HEK293 (cell line): ENCODE measurements around the gene HRK.

Experiments used
- CTCF ChIA-PET: fragments of 350-600 bp; formaldehyde crosslinking; extraction: SDS; loops from one replicate; lab custom pipeline; 2021; ENCODE audit warnings: antibody characterized with exemption; lab: Yijun Ruan, JAX
- POLR2A ChIA-PET: fragments of 300-600 bp; formaldehyde crosslinking; extraction: SDS; loops from one replicate; lab custom pipeline; 2020; ENCODE audit warnings: antibody characterized with exemption, inconsistent platforms; lab: Yijun Ruan, JAX
- H3K27ac ChIP-seq: fragments of 200-500 bp; sonication (Bioruptor generic); 2 replicates; pipeline ENCODE4 v1.5.1; 2014; ENCODE audit warnings: low read depth, low read length, control low read depth, inconsistent platforms; ENCODE audit errors: extremely low read depth
- H3K36me3 ChIP-seq, 2 experiments: fragments of 200-500 bp in 1 of 2; sonication (Bioruptor generic) in 1 of 2; 1 replicate in 1 of 2; 2 replicates in 1 of 2; pipeline ENCODE4 v1.5.1; 2014 to 2017; ENCODE audit warnings: inconsistent platforms in 2 of 2, low read length in 2 of 2; ENCODE audit not compliant: control insufficient read depth in 2 of 2, insufficient read depth in 1 of 2
- H3K4me1 ChIP-seq: fragments of 200-500 bp; sonication (Bioruptor generic); 2 replicates; pipeline ENCODE4 v1.5.1; 2014; ENCODE audit warnings: mild to moderate bottlenecking, low read length, inconsistent platforms; ENCODE audit not compliant: control insufficient read depth, insufficient read depth
- H3K4me3 ChIP-seq: 2 replicates; pipeline ENCODE4 v1.5.1; 2011; ENCODE audit warnings: low read depth, mild to moderate bottlenecking, control low read depth, low read length, moderate library complexity
- H3K9me3 ChIP-seq: fragments of 200-500 bp; sonication (Bioruptor generic); 2 replicates; pipeline ENCODE4 v1.5.1; 2014; ENCODE audit warnings: low read depth, low read length, inconsistent platforms; ENCODE audit not compliant: control insufficient read depth, insufficient read depth
- EGR2 ChIP-seq: fragments of 450-650 bp; formaldehyde crosslinking; IDR thresholded peaks from 2 replicates; pipeline ENCODE4 v1.5.1; 2016; ENCODE audit warnings: low read depth, missing biosample characterization, missing genetic modification characterization
- FEZF1 ChIP-seq: fragments of 450-650 bp; formaldehyde crosslinking; IDR thresholded peaks from 2 replicates; pipeline ENCODE4 v1.5.1; 2016; ENCODE audit warnings: missing biosample characterization, missing genetic modification characterization
- MYNN ChIP-seq: fragments of 450-650 bp; formaldehyde crosslinking; IDR thresholded peaks from 2 replicates; pipeline ENCODE4 v1.5.1; 2016; ENCODE audit warnings: missing biosample characterization, missing genetic modification characterization, borderline replicate concordance
- YY2 ChIP-seq: fragments of 450-650 bp; formaldehyde crosslinking; IDR thresholded peaks from 2 replicates; pipeline ENCODE4 v1.5.1; 2016; ENCODE audit warnings: missing biosample characterization, missing genetic modification characterization
- ZFHX2 ChIP-seq: fragments of 450-650 bp; formaldehyde crosslinking; conservative IDR thresholded peaks from 2 replicates; pipeline ENCODE4 v1.5.1; 2016; ENCODE audit warnings: missing biosample characterization, missing genetic modification characterization
- ZIC2 ChIP-seq: fragments of 450-650 bp; formaldehyde crosslinking; IDR thresholded peaks from 2 replicates; pipeline ENCODE4 v1.5.1; 2016; ENCODE audit warnings: missing biosample characterization, missing genetic modification characterization
- ZNF121 ChIP-seq: fragments of 450-650 bp; formaldehyde crosslinking; IDR thresholded peaks from 2 replicates; pipeline ENCODE4 v1.5.1; 2016; ENCODE audit warnings: missing biosample characterization, missing genetic modification characterization
- ZNF169 ChIP-seq: fragments of 450-650 bp; formaldehyde crosslinking; IDR thresholded peaks from 2 replicates; pipeline ENCODE4 v1.5.1; 2016; ENCODE audit warnings: missing biosample characterization, missing genetic modification characterization
- ZNF19 ChIP-seq: fragments of 450-650 bp; formaldehyde crosslinking; IDR thresholded peaks from 2 replicates; pipeline ENCODE4; 2016; ENCODE audit warnings: missing biosample characterization, missing genetic modification characterization, low read depth
- ZNF239 ChIP-seq: fragments of 450-650 bp; formaldehyde crosslinking; IDR thresholded peaks from 2 replicates; pipeline ENCODE4 v1.5.1; 2016; ENCODE audit warnings: missing biosample characterization, missing genetic modification characterization
- ZNF24 ChIP-seq: fragments of 450-650 bp; formaldehyde crosslinking; IDR thresholded peaks from 2 replicates; pipeline ENCODE4 v1.5.1; 2016; ENCODE audit warnings: missing biosample characterization, missing genetic modification characterization
- ZNF248 ChIP-seq: fragments of 450-650 bp; formaldehyde crosslinking; IDR thresholded peaks from 2 replicates; pipeline ENCODE4 v1.5.1; 2017; ENCODE audit warnings: missing biosample characterization, missing genetic modification characterization
- ZNF366 ChIP-seq: fragments of 450-650 bp; formaldehyde crosslinking; conservative IDR thresholded peaks from 2 replicates; pipeline ENCODE4 v1.5.1; 2016; ENCODE audit warnings: missing biosample characterization, missing genetic modification characterization
- ZNF423 ChIP-seq: fragments of 450-650 bp; formaldehyde crosslinking; IDR thresholded peaks from 2 replicates; pipeline ENCODE4 v1.5.1; 2016; ENCODE audit warnings: missing biosample characterization, missing genetic modification characterization
- ZNF433 ChIP-seq: fragments of 450-650 bp; formaldehyde crosslinking; IDR thresholded peaks from 2 replicates; pipeline ENCODE4 v1.5.1; 2016; ENCODE audit warnings: missing biosample characterization, missing genetic modification characterization, low read depth
- ZNF473 ChIP-seq: fragments of 450-650 bp; formaldehyde crosslinking; IDR thresholded peaks from 2 replicates; pipeline ENCODE4 v1.5.1; 2017; ENCODE audit warnings: missing biosample characterization, missing genetic modification characterization
- ZNF488 ChIP-seq: fragments of 450-650 bp; formaldehyde crosslinking; IDR thresholded peaks from 2 replicates; pipeline ENCODE4 v1.5.1; 2016; ENCODE audit warnings: missing biosample characterization, missing genetic modification characterization
- ZNF510 ChIP-seq: fragments of 450-650 bp; formaldehyde crosslinking; IDR thresholded peaks from 2 replicates; pipeline ENCODE4 v1.5.1; 2018; ENCODE audit warnings: mild to moderate bottlenecking, missing genetic modification characterization, missing biosample characterization; ENCODE audit not compliant: insufficient replicate concordance
- ZNF529 ChIP-seq: fragments of 450-650 bp; formaldehyde crosslinking; IDR thresholded peaks from 2 replicates; pipeline ENCODE4 v1.5.1; 2017; ENCODE audit warnings: missing genetic modification characterization, missing biosample characterization; ENCODE audit not compliant: insufficient replicate concordance
- ZNF548 ChIP-seq: fragments of 450-650 bp; formaldehyde crosslinking; IDR thresholded peaks from 2 replicates; pipeline ENCODE4 v1.5.1; 2016; ENCODE audit warnings: missing biosample characterization, missing genetic modification characterization
- ZNF623 ChIP-seq: fragments of 450-650 bp; formaldehyde crosslinking; IDR thresholded peaks from 2 replicates; pipeline ENCODE4 v1.5.1; 2016; ENCODE audit warnings: missing biosample characterization, missing genetic modification characterization
- ZNF658 ChIP-seq: fragments of 450-650 bp; formaldehyde crosslinking; IDR thresholded peaks from 2 replicates; pipeline ENCODE4; 2016; ENCODE audit warnings: missing biosample characterization, missing genetic modification characterization
- ZSCAN16 ChIP-seq: fragments of 450-650 bp; formaldehyde crosslinking; IDR thresholded peaks from 2 replicates; pipeline ENCODE4 v1.5.1; 2016; ENCODE audit warnings: missing biosample characterization, missing genetic modification characterization
- ZSCAN23 ChIP-seq: fragments of 450-650 bp; formaldehyde crosslinking; IDR thresholded peaks from 2 replicates; pipeline ENCODE4 v1.5.1; 2016; ENCODE audit warnings: missing biosample characterization, missing genetic modification characterization
- TF ChIP-seq, protein P1 (sequence below): fragments of 450-650 bp; formaldehyde crosslinking; IDR thresholded peaks from 2 replicates; pipeline ENCODE4 v1.5.1; 2017; ENCODE audit warnings: missing biosample characterization, missing genetic modification characterization
- TF ChIP-seq, protein P2 (sequence below): fragments of 450-650 bp; formaldehyde crosslinking; IDR thresholded peaks from 2 replicates; pipeline ENCODE4 v1.5.1; 2016; ENCODE audit warnings: missing biosample characterization, missing genetic modification characterization

HRK gene

DNA sequence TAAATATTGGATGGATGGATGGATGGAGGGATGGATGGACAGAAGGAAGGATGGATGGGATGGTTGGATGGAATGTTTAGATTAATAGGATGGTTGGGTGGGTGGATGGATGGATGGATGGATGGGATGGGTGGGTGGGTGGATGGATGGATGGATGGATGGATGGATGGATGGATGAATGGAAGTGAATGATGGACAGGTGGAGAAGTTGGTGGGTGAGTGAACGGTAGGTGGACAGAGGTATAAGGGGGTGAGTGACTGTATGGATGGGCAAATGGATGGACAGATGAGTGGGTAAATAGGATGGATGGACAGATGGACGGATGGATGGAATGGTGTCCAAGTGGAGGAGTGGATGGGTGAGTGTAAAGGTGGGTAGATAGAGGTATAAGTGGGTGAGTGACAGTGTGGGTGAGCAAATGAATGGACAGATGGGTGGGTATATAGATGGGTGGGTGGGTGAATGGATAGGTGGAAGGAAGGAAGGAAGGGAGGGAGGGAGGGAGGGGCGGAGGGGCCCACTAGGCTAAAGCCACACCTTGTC lies 41.9 kb downstream of the HRK start:
- Histone ChIP-seq H3K4me1 (no peaks in the 10 kb centered on the region), H3K27ac (no peak overlapping the region), H3K4me3 (no peak overlapping the region), H3K9me3 (no peaks in the 10 kb centered on the region), H3K36me3 (peaks cover 4 to 11% of the 10 kb centered on the region in 2 experiments; a peak in 2 of 3 replicates)
- TF ChIP-seq, protein P1, sequence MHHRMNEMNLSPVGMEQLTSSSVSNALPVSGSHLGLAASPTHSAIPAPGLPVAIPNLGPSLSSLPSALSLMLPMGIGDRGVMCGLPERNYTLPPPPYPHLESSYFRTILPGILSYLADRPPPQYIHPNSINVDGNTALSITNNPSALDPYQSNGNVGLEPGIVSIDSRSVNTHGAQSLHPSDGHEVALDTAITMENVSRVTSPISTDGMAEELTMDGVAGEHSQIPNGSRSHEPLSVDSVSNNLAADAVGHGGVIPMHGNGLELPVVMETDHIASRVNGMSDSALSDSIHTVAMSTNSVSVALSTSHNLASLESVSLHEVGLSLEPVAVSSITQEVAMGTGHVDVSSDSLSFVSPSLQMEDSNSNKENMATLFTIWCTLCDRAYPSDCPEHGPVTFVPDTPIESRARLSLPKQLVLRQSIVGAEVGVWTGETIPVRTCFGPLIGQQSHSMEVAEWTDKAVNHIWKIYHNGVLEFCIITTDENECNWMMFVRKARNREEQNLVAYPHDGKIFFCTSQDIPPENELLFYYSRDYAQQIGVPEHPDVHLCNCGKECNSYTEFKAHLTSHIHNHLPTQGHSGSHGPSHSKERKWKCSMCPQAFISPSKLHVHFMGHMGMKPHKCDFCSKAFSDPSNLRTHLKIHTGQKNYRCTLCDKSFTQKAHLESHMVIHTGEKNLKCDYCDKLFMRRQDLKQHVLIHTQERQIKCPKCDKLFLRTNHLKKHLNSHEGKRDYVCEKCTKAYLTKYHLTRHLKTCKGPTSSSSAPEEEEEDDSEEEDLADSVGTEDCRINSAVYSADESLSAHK (tag by site-specific recombination), result no peak
- TF ChIP-seq ZNF488 (no peak), ZNF169 (tag by site-specific recombination) (no peak), ZNF24 (tag by site-specific recombination) (no peak), ZNF658 (tag by site-specific recombination) (no peak), ZSCAN23 (tag by site-specific recombination) (no peak), ZNF473 (tag by site-specific recombination) (no peak), ZNF366 (peak; percentile 97), ZNF623 (no peak), ZNF433 (tag by site-specific recombination) (no peak), YY2 (tag by site-specific recombination) (no peak), ZNF121 (no peak), EGR2 (tag by site-specific recombination) (peak; percentile 85), MYNN (tag by site-specific recombination) (no peak), ZFHX2 (tag by site-specific recombination) (peak; percentile 73)
- TF ChIP-seq, protein P2, sequence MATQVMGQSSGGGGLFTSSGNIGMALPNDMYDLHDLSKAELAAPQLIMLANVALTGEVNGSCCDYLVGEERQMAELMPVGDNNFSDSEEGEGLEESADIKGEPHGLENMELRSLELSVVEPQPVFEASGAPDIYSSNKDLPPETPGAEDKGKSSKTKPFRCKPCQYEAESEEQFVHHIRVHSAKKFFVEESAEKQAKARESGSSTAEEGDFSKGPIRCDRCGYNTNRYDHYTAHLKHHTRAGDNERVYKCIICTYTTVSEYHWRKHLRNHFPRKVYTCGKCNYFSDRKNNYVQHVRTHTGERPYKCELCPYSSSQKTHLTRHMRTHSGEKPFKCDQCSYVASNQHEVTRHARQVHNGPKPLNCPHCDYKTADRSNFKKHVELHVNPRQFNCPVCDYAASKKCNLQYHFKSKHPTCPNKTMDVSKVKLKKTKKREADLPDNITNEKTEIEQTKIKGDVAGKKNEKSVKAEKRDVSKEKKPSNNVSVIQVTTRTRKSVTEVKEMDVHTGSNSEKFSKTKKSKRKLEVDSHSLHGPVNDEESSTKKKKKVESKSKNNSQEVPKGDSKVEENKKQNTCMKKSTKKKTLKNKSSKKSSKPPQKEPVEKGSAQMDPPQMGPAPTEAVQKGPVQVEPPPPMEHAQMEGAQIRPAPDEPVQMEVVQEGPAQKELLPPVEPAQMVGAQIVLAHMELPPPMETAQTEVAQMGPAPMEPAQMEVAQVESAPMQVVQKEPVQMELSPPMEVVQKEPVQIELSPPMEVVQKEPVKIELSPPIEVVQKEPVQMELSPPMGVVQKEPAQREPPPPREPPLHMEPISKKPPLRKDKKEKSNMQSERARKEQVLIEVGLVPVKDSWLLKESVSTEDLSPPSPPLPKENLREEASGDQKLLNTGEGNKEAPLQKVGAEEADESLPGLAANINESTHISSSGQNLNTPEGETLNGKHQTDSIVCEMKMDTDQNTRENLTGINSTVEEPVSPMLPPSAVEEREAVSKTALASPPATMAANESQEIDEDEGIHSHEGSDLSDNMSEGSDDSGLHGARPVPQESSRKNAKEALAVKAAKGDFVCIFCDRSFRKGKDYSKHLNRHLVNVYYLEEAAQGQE (tag by site-specific recombination), result no peak
- POLR2A ChIA-PET, result no interaction called here
- CTCF ChIA-PET, result interaction anchor here (1.2 kb wide), 1 partner anchor 24 kb away, joined by 4 read pairs; no protein-coding TSS in a partner anchor

GRCh38 chr12:116838365-116838764 lies 42.9 kb downstream of the HRK start:
- peaks cover 10 to 11% of the 10 kb centered on the region in 2 experiments; a peak in 2 of 3 replicates for H3K36me3 ChIP-seq
- POLR2A ChIA-PET, result no interaction called here
- CTCF ChIA-PET, result interaction anchor here (0.6 to 0.7 kb wide), 2 partner anchors 100 to 1255 kb away, joined by 3 to 4 read pairs; no protein-coding TSS in a partner anchor
- no peak for TF ChIP-seq ZNF239 (tag by site-specific recombination)
- no peak for TF ChIP-seq ZNF529 (tag by site-specific recombination)
- no peak for TF ChIP-seq ZNF510 (tag by site-specific recombination)
- no peak for TF ChIP-seq ZNF548
- TF ChIP-seq ZNF19 (tag by site-specific recombination), result no peak
- TF ChIP-seq ZNF248, result no peak
- no peak for TF ChIP-seq ZSCAN16 (tag by site-specific recombination)
- no peak for TF ChIP-seq ZNF423 (tag by site-specific recombination)
- no peak for TF ChIP-seq ZIC2 (tag by site-specific recombination)
- TF ChIP-seq FEZF1 (tag by site-specific recombination), result no peak

More at GRCh38 chr12:116838365-116838764, 42.9 kb downstream of the HRK start:
- Histone ChIP-seq H3K27ac (no peak overlapping the region), H3K4me3 (no peak overlapping the region), H3K4me1 (no peaks in the 10 kb centered on the region), H3K9me3 (no peaks in the 10 kb centered on the region)
